Small intestine (tissue), 7 donors: ENCODE results near the gene BCL6. TPM values are rescaled to one million over a fixed set of nuclear protein-coding genes. Genes with fewer than 3 reads are reported as not detected.

ENCODE experiments used
- DNase-seq, 2 donors: peaks; one replicate each; pipeline versions ENCODE4 v3.0.0 to v3.0.0-alpha.2; 2013
- FAIRE-seq: peaks from 2 replicates; lab custom pipeline; 2012; peaks lifted over from hg19 to GRCh38; lab: Jason Lieb, UNC
- H3K27ac ChIP-seq, 3 donors: one replicate each; pipeline ENCODE4 v1.5.1; 2013; ENCODE audit warnings: low read length in 2 of 3, mild to moderate bottlenecking in 2 of 3, control low read depth in 1 of 3, inconsistent platforms in 1 of 3, low read depth in 1 of 3, moderate library complexity in 1 of 3
- H3K27me3 ChIP-seq, 3 donors: one replicate each; pipeline ENCODE4 v1.6.1; 2013; ENCODE audit warnings: low read length in 3 of 3, inconsistent platforms in 1 of 3; ENCODE audit not compliant: control insufficient read depth in 3 of 3, insufficient read depth in 3 of 3
- H3K36me3 ChIP-seq, 3 donors: one replicate each; pipeline ENCODE4 v1.6.1; 2013; ENCODE audit warnings: low read length in 3 of 3, inconsistent platforms in 1 of 3, low read depth in 1 of 3, mild to moderate bottlenecking in 1 of 3, moderate library complexity in 1 of 3; ENCODE audit not compliant: control insufficient read depth in 3 of 3, insufficient read depth in 2 of 3
- H3K4me1 ChIP-seq, 3 donors: one replicate each; pipeline ENCODE4 v1.6.1; 2013; ENCODE audit warnings: low read length in 2 of 3, inconsistent platforms in 1 of 3, low read depth in 1 of 3, mild to moderate bottlenecking in 1 of 3, moderate library complexity in 1 of 3; ENCODE audit not compliant: control insufficient read depth in 3 of 3, insufficient read depth in 2 of 3
- H3K4me3 ChIP-seq, 3 donors: one replicate each; pipeline ENCODE4 v1.5.1; 2013; ENCODE audit warnings: low read length in 3 of 3, control low read depth in 1 of 3, inconsistent platforms in 1 of 3, low read depth in 1 of 3, mild to moderate bottlenecking in 1 of 3, moderate library complexity in 1 of 3
- H3K9me3 ChIP-seq, 2 donors: one replicate each; pipeline ENCODE4 v1.6.1; 2013; ENCODE audit warnings: low read depth in 1 of 2, low read length in 1 of 2; ENCODE audit not compliant: control insufficient read depth in 2 of 2, insufficient read depth in 1 of 2
- WGBS, 3 donors: extraction: QIAGEN DNeasy Blood & Tissue Kit; methylation state at CpG; one replicate each; pipeline ENCODE4 v1.1.7; 2013; 5-methylcytosine and 5-hydroxymethylcytosine counted together
- polyA plus RNA-seq, 4 donors: library from polyadenylated mRNA; stranded (reverse) in 3 of 4; unstranded in 1 of 4; fragments of 200-250 nt in 3 of 4; fragments of 120-200 nt in 1 of 4; gene quantifications; one replicate each; pipeline versions ENCODE4 v1.2.1 to v1.2.3, GENCODE V29; 2013
- donor health status: healthy with polysubstance abuse.
- donor health status: control.
- donor health status: control.
- donor health status: Bipolar disorder and iron deficiency.
- donor health status: healthy.

Gene BCL6
- polyA plus RNA-seq, 4 donors, result 3.2 to 15.5 (median 4.2) TPM

DNA sequence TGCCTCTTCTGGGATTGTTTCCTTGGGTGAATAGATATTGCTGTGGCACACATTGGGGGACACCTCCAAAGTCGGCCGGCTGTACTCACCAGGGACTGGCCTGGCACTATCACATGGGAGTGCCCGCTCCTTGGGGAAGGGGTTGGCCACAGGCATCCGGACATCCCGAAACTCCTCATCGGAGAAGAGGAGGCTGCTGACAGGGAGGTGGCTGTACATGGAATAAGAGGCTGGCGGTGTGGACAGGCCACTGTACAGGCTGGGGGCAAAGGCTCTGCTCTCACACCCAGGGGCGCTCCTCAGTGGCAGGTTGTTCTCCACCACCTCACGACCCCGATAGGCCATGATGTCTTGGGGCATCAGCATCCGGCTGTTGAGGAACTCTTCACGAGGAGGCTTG, 15.7 kb downstream of the BCL6 start:
- H3K4me3 ChIP-seq, result no peak overlapping the region
- no peak overlapping the region for H3K27ac ChIP-seq
- no peaks in the 10 kb centered on the region for H3K9me3 ChIP-seq
- no peaks in the 10 kb centered on the region for H3K27me3 ChIP-seq
- FAIRE-seq (no peak), DNase-seq (no peak)
- H3K36me3 ChIP-seq, result peaks cover 34 to 49% (median 40%) of the 10 kb centered on the region in 3 donors
- no peaks in the 10 kb centered on the region for H3K4me1 ChIP-seq
- WGBS, 3 donors, result 96 to 98% (median 96%) methylated on average over 12 of the region's 12 CpGs

DNA sequence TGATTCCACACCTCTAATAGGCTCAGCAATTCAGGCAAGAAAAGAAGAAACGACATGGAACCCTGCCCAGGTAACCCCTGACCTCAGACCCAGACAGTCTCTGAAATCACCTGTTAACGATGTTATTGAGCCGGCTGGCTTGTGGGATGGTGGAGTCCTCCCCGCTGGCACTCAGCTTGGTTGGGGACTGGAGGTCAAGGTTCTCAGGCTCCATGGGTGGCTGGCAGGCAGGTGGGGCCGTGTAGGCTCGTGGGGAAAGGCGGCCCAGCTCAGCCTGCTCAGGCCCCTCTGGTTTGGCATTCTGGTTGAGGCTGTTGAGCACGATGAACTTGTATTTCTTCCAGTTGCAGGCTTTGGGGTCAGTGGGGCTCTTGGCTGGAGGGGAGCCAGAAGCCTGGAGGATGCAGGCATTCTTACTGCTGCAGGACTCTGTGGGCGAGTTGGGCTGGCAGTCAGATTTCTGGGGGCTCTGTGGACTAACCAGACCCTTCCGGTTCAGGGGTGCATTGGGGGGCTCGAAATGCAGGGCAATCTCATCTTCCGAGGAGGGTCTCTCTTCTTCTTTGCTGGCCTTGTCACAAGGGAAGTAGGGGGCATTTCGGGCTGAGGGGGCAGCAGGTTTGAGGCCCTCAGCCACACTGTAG, 16.2 kb downstream of the BCL6 start:
- Histone ChIP-seq H3K36me3 (peaks cover 35 to 52% (median 41%) of the 10 kb centered on the region in 3 donors), H3K9me3 (no peaks in the 10 kb centered on the region), H3K27ac (no peak overlapping the region), H3K4me3 (no peak overlapping the region), H3K4me1 (no peaks in the 10 kb centered on the region), H3K27me3 (no peaks in the 10 kb centered on the region)
- WGBS, 3 donors, result 80 to 90% (median 87%) methylated on average over 13 of the region's 13 CpGs
- FAIRE-seq (no peak), DNase-seq (no peak)

DNA sequence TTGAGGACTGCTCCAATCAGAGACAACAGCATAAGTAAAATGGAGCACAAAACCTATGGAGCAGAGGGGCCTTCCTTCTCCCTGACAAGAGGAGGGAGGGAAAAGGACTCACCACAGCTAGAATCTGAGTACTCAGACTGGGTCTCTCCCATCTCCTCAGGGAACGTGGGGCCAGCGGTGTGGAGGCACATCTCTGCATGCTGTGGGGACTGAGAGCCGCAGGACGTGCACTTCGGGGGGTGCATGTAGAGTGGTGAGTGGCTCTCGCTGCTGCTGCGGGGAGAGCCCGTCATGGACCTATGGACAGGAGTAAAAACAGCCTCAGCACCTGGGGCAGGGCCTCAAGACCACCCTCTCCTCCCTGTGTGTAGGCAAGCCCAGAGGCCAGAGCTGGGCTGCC, 17.0 kb downstream of the BCL6 start:
- no peaks in the 10 kb centered on the region for H3K27me3 ChIP-seq
- H3K4me1 ChIP-seq, result no peaks in the 10 kb centered on the region
- 89 to 100% (median 97%) methylated on average over 8 of the region's 8 CpGs for WGBS, 3 donors
- no peak overlapping the region for H3K27ac ChIP-seq
- no peak for DNase-seq
- peaks cover 35 to 49% (median 37%) of the 10 kb centered on the region in 3 donors for H3K36me3 ChIP-seq
- H3K4me3 ChIP-seq, result no peak overlapping the region
- H3K9me3 ChIP-seq, result no peaks in the 10 kb centered on the region
- no peak for FAIRE-seq

DNA sequence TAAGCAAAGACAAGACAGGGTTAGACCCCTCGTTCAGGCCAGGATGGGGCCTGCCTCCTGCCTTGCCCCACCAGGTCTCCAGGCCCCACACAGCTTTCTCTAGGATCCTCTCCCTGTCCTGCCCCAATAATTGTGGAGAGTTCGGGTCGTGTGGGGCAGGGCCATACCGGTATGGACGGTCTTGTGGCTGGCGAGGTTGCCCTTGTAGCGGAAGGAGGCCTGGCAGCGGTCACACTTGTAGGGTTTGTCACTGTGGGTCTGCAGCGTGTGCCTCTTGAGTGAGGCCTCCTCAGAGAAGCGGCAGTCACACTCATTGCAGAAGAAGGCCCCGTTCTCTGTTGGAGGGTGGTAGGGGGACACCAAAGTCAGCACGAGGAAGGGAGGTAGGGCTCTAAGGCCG, 18.7 kb downstream of the BCL6 start:
- no peak overlapping the region for H3K27ac ChIP-seq
- H3K4me1 ChIP-seq, result no peaks in the 10 kb centered on the region
- FAIRE-seq (no peak), DNase-seq (no peak)
- WGBS, 3 donors, result 94 to 96% (median 95%) methylated on average over 13 of the region's 13 CpGs
- H3K9me3 ChIP-seq, result no peaks in the 10 kb centered on the region
- H3K4me3 ChIP-seq, result no peak overlapping the region
- H3K27me3 ChIP-seq, result no peaks in the 10 kb centered on the region
- peaks cover 37 to 53% (median 42%) of the 10 kb centered on the region in 3 donors for H3K36me3 ChIP-seq

DNA sequence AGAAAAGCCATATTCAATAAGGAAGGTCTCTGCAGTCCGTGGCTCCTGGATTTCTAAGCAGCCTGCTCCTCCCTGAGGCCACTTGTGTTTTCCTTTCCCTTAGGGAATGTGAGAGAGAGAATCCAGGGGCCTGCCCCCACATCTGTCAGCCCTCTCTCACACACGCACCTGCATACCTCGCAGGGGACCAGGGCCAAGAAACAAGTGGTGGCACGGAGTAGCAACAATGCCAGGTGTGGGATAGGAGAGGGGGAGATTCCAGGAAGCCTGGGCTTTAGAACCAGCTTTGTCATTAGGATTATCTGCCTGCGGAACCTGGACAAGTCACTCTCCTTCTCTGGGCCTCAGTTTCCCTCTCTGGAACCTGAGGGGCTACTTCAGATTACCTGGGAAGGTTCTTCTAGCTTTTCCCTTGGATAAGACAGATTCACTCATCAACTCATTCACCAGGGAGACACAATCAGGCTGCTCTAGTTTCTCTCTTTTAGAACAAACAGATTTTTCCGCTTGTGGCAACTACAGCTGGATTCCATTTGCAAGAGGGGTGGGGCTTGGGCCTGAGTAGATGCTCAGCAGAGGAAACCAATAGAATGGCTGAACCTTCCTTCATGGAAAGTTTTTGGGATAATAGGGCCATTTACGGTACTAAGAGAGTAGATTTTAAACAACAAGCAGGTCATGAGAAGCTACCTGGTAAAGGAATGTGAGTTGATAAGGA, 19.5 kb downstream of the BCL6 start:
- Histone ChIP-seq H3K4me3 (no peak overlapping the region), H3K9me3 (no peaks in the 10 kb centered on the region), H3K27me3 (no peaks in the 10 kb centered on the region), H3K36me3 (peaks cover 34 to 55% (median 39%) of the 10 kb centered on the region in 3 donors), H3K4me1 (no peaks in the 10 kb centered on the region), H3K27ac (no peak overlapping the region)
- 88 to 93% (median 88%) methylated on average over 7 of the region's 7 CpGs for WGBS, 3 donors
- FAIRE-seq (no peak), DNase-seq (no peak)

DNA sequence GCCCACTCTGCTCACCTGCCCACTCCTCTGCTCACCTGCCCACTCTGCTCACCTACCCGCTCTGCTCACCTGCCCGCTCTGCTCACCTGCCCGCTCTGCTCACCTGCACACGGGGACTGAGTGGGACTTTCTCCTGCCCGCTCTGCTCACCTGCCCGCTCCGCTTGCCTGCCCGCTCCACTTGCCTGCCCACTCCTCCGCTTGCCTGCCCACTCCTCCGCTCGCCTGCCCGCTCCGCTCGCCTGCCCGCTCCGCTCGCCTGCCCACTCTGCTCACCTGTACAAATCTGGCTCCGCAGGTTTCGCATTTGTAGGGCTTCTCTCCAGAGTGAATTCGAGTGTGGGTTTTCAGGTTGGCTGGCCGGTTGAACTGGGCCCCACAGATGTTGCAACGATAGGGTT, 20.0 kb downstream of the BCL6 start:
- Histone ChIP-seq H3K36me3 (peaks cover 34 to 55% (median 34%) of the 10 kb centered on the region in 3 donors), H3K27ac (no peak overlapping the region), H3K4me1 (no peaks in the 10 kb centered on the region), H3K4me3 (no peak overlapping the region), H3K27me3 (no peaks in the 10 kb centered on the region), H3K9me3 (no peaks in the 10 kb centered on the region)
- DNase-seq (no peak), FAIRE-seq (no peak)
- 88 to 94% (median 93%) methylated on average over 21 to 22 of the region's 22 CpGs for WGBS, 3 donors

DNA sequence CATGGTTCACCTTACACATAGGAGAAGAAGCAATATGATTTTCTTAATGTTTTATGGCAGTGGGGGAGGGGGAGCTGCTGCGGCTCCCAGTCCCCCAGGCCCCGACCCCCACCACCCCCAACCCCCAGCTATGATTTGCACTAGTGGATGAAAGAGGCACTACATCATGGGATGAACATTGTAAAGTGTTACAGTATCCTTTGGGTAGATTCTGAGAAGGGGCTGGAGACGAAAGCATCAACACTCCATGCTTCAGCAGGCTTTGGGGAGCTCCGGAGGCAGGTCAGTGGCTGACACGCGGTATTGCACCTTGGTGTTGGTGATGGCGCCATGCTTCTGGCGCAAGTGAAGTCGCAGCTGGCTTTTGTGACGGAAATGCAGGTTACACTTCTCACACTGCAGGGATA, 23.1 kb downstream of the BCL6 start:
- FAIRE-seq (no peak), DNase-seq (no peak)
- H3K36me3 ChIP-seq, result peaks cover 22 to 34% (median 26%) of the 10 kb centered on the region in 3 donors
- no peaks in the 10 kb centered on the region for H3K9me3 ChIP-seq
- WGBS, 3 donors, result 92 to 94% (median 93%) methylated on average over 10 of the region's 10 CpGs
- H3K4me3 ChIP-seq, result no peak overlapping the region
- no peak overlapping the region for H3K27ac ChIP-seq
- H3K4me1 ChIP-seq, result no peaks in the 10 kb centered on the region
- no peaks in the 10 kb centered on the region for H3K27me3 ChIP-seq

DNA sequence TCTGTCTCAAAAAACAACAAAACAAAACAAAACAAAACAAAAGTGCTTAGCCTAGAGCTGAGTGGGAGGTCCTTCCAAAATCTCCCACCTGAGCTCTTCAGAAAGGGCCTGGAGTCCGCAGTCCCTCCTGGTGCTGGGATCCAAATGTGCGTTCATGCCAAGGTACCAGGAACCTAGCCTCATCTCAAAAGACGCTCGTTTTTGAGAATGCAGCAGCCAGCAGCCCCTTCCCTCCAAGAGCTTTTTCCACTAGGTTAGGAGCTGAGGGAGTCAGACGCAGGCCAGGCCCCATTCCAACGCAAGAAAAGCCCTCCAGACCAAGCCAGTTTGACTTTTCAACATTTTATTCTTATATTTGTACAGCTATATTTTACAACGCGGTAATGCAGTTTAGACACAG, 24.2 kb downstream of the BCL6 start:
- DNase-seq (no peak), FAIRE-seq (no peak)
- 90 to 96% (median 94%) methylated on average over 8 of the region's 8 CpGs for WGBS, 3 donors
- no peaks in the 10 kb centered on the region for H3K27me3 ChIP-seq
- peaks cover 21 to 27% (median 22%) of the 10 kb centered on the region in 3 donors for H3K36me3 ChIP-seq
- H3K27ac ChIP-seq, result no peak overlapping the region
- H3K4me3 ChIP-seq, result no peak overlapping the region
- no peaks in the 10 kb centered on the region for H3K4me1 ChIP-seq
- no peaks in the 10 kb centered on the region for H3K9me3 ChIP-seq
